Thyroid gland (tissue), 4 donors: ENCODE results near the gene NACAD. TPM values are rescaled to one million over a fixed set of nuclear protein-coding genes. Genes with fewer than 3 reads are reported as not detected.

Experiments
- DNase-seq, 2 donors: peaks; one replicate each; pipeline ENCODE4 v3.0.0-alpha.2; 2019
- H3K27ac ChIP-seq, 3 donors: fragments of 200-600 bp; sonication (generic); 1 replicate in 2 of 3; 2 replicates in 1 of 3; pipeline ENCODE4 v1.5.1; 2016 to 2019; ENCODE audit warnings: mild to moderate bottlenecking in 1 of 3, moderate library complexity in 1 of 3
- H3K27me3 ChIP-seq: fragments of 200-600 bp; sonication (generic); one replicate; pipeline ENCODE4 v1.5.1; 2019
- H3K36me3 ChIP-seq, 2 donors: fragments of 200-600 bp; sonication (generic); one replicate each; pipeline ENCODE4 v1.5.1; 2016 to 2019
- H3K4me1 ChIP-seq, 2 donors: fragments of 200-600 bp; sonication (generic); one replicate each; pipeline ENCODE4 v1.5.1; 2017 to 2019
- H3K4me3 ChIP-seq, 3 donors: fragments of 200-600 bp; sonication (generic); replicated peaks in 1 of 3; 1 replicate in 2 of 3; 2 replicates in 1 of 3; pipeline ENCODE4 v1.5.1; 2016; ENCODE audit warnings: mild to moderate bottlenecking in 1 of 3
- H3K9me3 ChIP-seq: fragments of 200-600 bp; sonication (generic); one replicate; pipeline ENCODE4 v1.5.1; 2017
- CTCF ChIP-seq, 6 experiments: fragments of 200-600 bp in 3 of 6; fragments of 450-650 bp in 3 of 6; sonication (generic) in 3 of 6; IDR thresholded peaks; one replicate each; pipeline ENCODE4 v1.5.1; 2016 to 2019; ENCODE audit warnings: antibody characterized with exemption in 6 of 6, mild to moderate bottlenecking in 2 of 6, inconsistent platforms in 1 of 6, moderate library complexity in 1 of 6
- POLR2A ChIP-seq, 2 donors: fragments of 450-650 bp; IDR thresholded peaks; one replicate each; pipeline ENCODE4 v1.6.1; 2017; ENCODE audit warnings: antibody characterized with exemption in 2 of 2, mild to moderate bottlenecking in 2 of 2, moderate library complexity in 1 of 2
- WGBS, 2 donors: methylation state at CpG; one replicate each; pipeline ENCODE4 v1.1.5; 2017; 5-methylcytosine and 5-hydroxymethylcytosine counted together
- intact Hi-C: fragments of 100-400 bp; cut with DNase I; formaldehyde crosslinking; loops from one replicate; pipeline ENCODE4 v1.15.1; 2023
- total RNA-seq, 4 donors: library from RNA; depleted of rRNA; stranded (reverse); fragments of >200 nt; gene quantifications; one replicate each; pipeline ENCODE4 v1.2.3, GENCODE V29; 2016

The NACAD gene
- total RNA-seq, 4 donors from 2014 or later: 0.54 to 2.3 (median 0.88) TPM

- intact Hi-C loops: no loop called here
- no peak overlapping the region for H3K27ac ChIP-seq
- DNase-seq: peak; percentile 26 to 34
- 12 to 35% methylated on average over 5 to 10 of the region's 22 CpGs for WGBS, 2 donors
- H3K4me1 ChIP-seq: peaks cover 0 to 7% of the 10 kb centered on the region in 2 donors
- TF ChIP-seq POLR2A (IDR thresholded peaks at IDR 0.05) (no peak), CTCF (IDR thresholded peaks at IDR 0.05) (no peak)
- no peaks in the 10 kb centered on the region for H3K27me3 ChIP-seq
- no peaks in the 10 kb centered on the region for H3K9me3 ChIP-seq
- peak overlapping the region in 1 of 3 donors; percentile 43 for H3K4me3 ChIP-seq
- H3K36me3 ChIP-seq: no peaks in the 10 kb centered on the region
Measured at GRCh38 chr7:45089341-45089891, 647 bp upstream of the NACAD start.

GRCh38 chr7:45088146-45088701, 545 bp downstream of the NACAD start:
- Histone ChIP-seq H3K27ac (no peak overlapping the region), H3K9me3 (no peaks in the 10 kb centered on the region), H3K36me3 (no peaks in the 10 kb centered on the region), H3K4me3 (peak overlapping the region in 1 of 3 donors; percentile 43), H3K27me3 (no peaks in the 10 kb centered on the region), H3K4me1 (peaks cover 0 to 7% of the 10 kb centered on the region in 2 donors)
- 41 to 58% methylated on average over 10 to 21 of the region's 29 CpGs for WGBS, 2 donors
- DNase-seq: no peak
- intact Hi-C loops: no loop called here
- no peak for TF ChIP-seq CTCF (IDR thresholded peaks at IDR 0.05)
- no peak for TF ChIP-seq POLR2A (IDR thresholded peaks at IDR 0.05)

GRCh38 chr7:45087301-45088145, 1.2 kb downstream of the NACAD start:
- 97% methylated on average over 4 to 6 of the region's 6 CpGs for WGBS, 2 donors
- DNase-seq: no peak
- Histone ChIP-seq H3K4me3 (no peak overlapping the region), H3K27me3 (no peaks in the 10 kb centered on the region), H3K27ac (no peak overlapping the region), H3K4me1 (peaks cover 0 to 7% of the 10 kb centered on the region in 2 donors), H3K9me3 (no peaks in the 10 kb centered on the region), H3K36me3 (no peaks in the 10 kb centered on the region)
- intact Hi-C loops: no loop called here
- TF ChIP-seq CTCF (IDR thresholded peaks at IDR 0.05) (no peak), POLR2A (IDR thresholded peaks at IDR 0.05) (no peak)

GRCh38 chr7:45086331-45087065, 2.3 kb downstream of the NACAD start:
- WGBS, 2 donors: 84 to 87% methylated on average over 15 of the region's 15 CpGs

More at GRCh38 chr7:45086331-45087065, 2.3 kb downstream of the NACAD start:
- Histone ChIP-seq H3K4me3 (no peak overlapping the region), H3K9me3 (no peaks in the 10 kb centered on the region), H3K27ac (no peak overlapping the region), H3K36me3 (no peaks in the 10 kb centered on the region), H3K4me1 (peaks cover 0 to 7% of the 10 kb centered on the region in 2 donors), H3K27me3 (no peaks in the 10 kb centered on the region)
- intact Hi-C loops: no loop called here
- TF ChIP-seq CTCF (IDR thresholded peaks at IDR 0.05) (no peak), POLR2A (IDR thresholded peaks at IDR 0.05) (no peak)
- DNase-seq: no peak
